Astrocyte of the cerebellum (primary cell): ENCODE measurements around the gene MSL2.
"Not testable (repeated sequence)": the region's sequence is repeated elsewhere in the genome, so short reads cannot be mapped to it uniquely, and the experiment has no call there.

Source experiments
- DNase-seq: peaks from one replicate; pipeline ENCODE4 v3.0.0-alpha.2; 2011; ENCODE audit warnings: low read depth
- H3K4me3 ChIP-seq: 2 replicates; pipeline ENCODE4 v1.5.1; 2011; ENCODE audit warnings: mild to moderate bottlenecking, low read depth, low read length, moderate library complexity
- CTCF ChIP-seq: IDR thresholded peaks from 2 replicates; pipeline ENCODE4 v1.5.1; 2012; ENCODE audit warnings: low read length, low read depth, moderate library complexity, mild to moderate bottlenecking; ENCODE audit errors: missing control alignments
- in situ Hi-C: cut with HindIII; loops from 2 replicates; pipeline ENCODE4 v1.10.0; 2017; ENCODE audit warnings: low sequenced_read_pairs

The MSL2 gene

GRCh38 chr3:136184703-136185102 is 11.4 kb downstream of the MSL2 start:
- no peak for DNase-seq
- TF ChIP-seq CTCF, result no peak
- no peak overlapping the region for H3K4me3 ChIP-seq
- in situ Hi-C loops, result no loop called here

GRCh38 chr3:136181741-136182140 is 14.4 kb downstream of the MSL2 start:
- no peak for TF ChIP-seq CTCF
- in situ Hi-C loops, result no loop called here
- no peak for DNase-seq
- no peak overlapping the region for H3K4me3 ChIP-seq

GRCh38 chr3:136177876-136178275 is 18.3 kb downstream of the MSL2 start:
- no peak for TF ChIP-seq CTCF
- in situ Hi-C loops, result no loop called here
- no peak overlapping the region for H3K4me3 ChIP-seq
- DNase-seq, result no peak

DNA sequence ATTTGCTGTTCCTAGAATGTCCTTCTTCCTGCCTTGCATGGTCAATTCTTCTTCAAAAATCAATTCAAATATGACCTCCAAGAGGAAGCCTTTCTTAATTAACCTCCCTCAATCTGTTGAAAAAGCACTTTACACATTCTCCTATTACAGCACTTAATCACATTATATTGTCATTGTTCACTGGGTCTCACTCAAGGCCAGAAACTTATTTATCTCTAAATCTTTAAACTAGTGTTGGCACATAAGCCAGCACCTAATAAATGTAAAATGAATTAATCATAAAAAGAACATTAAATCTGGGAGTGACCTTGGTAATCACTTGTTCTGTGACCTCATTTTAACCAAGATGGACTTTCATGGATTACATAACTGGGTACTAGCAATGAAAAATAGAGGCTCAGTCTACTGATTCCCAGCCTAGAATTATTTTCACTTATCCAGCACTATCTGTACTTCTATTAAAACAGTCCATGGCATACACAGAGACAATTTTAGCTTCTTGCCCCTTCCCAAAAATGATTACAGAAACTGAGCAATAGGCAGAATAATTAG is 22.1 kb downstream of the MSL2 start:
- no peak overlapping the region for H3K4me3 ChIP-seq
- no peak for TF ChIP-seq CTCF
- in situ Hi-C loops, result no loop called here
- DNase-seq, result no peak

GRCh38 chr3:136171097-136171542 is 25.0 kb downstream of the MSL2 start:
- no peak overlapping the region for H3K4me3 ChIP-seq
- in situ Hi-C loops, result no loop called here
- DNase-seq, result no peak
- no peak for TF ChIP-seq CTCF

DNA sequence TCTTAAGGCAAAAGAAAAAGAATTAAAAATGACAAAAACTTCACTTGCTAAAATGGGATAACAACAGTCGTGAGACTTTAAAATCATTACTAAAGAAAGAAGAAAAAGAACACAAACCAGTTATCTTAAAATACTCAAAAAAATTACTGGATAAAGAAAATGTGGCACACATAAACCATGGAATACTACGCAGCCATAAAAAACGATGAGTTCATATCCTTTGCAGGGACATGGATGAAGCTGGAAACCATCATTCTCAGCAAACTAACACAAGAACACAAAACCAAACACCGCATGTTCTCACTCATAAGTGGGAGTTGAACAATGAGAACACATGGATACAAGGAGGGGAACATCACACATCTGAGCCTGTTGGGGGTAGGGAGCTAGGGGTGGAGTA is 27.9 kb downstream of the MSL2 start:
- H3K4me3 ChIP-seq, DNase-seq, in situ Hi-C loops: not testable (repeated sequence)

DNA sequence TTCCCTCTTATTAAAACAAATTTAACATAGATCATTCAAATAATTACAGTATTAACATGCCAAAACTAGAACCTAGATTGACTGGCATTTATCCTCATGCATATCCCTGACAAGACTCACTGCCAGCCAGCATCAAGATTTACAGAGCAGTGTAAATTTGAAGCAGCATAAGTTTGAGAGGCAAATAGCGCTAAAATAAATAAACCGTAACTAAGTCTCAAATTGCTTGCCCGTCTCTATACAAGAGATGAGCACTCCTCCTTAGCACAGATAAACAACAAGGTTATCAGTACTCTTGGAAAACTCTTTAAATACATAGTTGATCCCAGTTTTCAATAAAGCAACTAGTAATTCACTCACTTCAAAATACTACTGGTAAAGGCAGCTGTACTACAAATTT is 29.6 kb downstream of the MSL2 start:
- in situ Hi-C loops, result no loop called here
- no peak for DNase-seq
- TF ChIP-seq CTCF, result no peak
- H3K4me3 ChIP-seq, result no peak overlapping the region

DNA sequence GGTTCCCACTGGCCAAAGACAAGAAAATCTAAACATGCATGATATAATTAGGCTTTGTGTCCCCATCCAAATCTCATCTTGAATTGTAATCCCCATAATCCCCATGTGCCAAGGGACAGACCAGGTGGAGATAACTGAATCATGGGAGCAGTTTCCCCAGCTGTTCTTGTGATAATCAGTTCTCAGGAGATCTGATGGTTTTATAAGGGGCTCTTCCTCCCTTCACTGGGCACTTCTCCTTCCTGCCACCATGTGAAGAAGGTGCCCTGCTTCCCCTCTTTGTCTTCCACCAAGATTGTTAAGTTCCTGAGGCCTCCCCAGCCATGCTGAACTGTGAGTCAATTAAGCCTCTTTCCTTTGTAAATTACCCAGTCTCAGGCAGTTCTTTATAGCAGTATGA is 32.5 kb downstream of the MSL2 start:
- H3K4me3 ChIP-seq, in situ Hi-C loops, DNase-seq: not testable (repeated sequence)
